Measurements from ENCODE around the gene YPEL1.
"Not testable (repeated sequence)": the region's sequence is repeated elsewhere in the genome, so short reads cannot be mapped to it uniquely, and the experiment has no call there.

YPEL1 gene

GRCh38 chr22:21727768-21728167, 7.8 kb downstream of the YPEL1 start:
- Histone ChIP-seq H3K9ac (ENCODE audit: low read length) (no peak overlapping the region), H3K4me1 (ENCODE audit: control insufficient read depth, insufficient read depth, low read length) (no peaks in the 10 kb centered on the region), H3K27ac (ENCODE audit: low read depth, low read length) (no peak overlapping the region), H3K4me3 (ENCODE audit: low read length) (no peak overlapping the region), H3K36me3 (ENCODE audit: control insufficient read depth, insufficient read depth, low read length) (no peaks in the 10 kb centered on the region), H3K27me3 (ENCODE audit: control insufficient read depth, insufficient read depth, low read length) (no peaks in the 10 kb centered on the region)

DNA sequence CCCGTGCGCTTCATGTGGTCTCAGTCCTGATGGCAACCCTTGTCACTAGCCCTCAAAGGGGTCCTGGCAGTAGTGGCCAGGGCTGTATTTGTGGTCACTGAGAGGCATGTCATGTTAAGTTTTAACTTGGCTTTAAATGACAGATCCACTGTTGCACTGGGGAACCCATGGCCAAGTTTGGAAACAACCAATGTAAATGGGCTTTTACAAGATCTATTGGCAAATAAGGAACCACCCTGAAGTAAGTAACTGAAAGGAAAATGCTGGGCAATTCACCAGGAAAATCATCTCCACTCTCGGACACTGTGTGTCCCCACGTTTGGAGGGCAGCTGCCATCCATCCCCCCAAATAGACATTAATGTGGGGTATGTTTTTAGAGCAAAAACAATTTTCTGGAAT, 8.4 kb downstream of the YPEL1 start:
- Histone ChIP-seq H3K4me3 (ENCODE audit: low read length) (no peak overlapping the region), H3K4me1 (ENCODE audit: control insufficient read depth, insufficient read depth, low read length) (no peaks in the 10 kb centered on the region), H3K36me3 (ENCODE audit: control insufficient read depth, insufficient read depth, low read length) (no peaks in the 10 kb centered on the region), H3K9ac (ENCODE audit: low read length) (no peak overlapping the region), H3K27ac (ENCODE audit: low read depth, low read length) (no peak overlapping the region), H3K27me3 (ENCODE audit: control insufficient read depth, insufficient read depth, low read length) (no peaks in the 10 kb centered on the region)

DNA sequence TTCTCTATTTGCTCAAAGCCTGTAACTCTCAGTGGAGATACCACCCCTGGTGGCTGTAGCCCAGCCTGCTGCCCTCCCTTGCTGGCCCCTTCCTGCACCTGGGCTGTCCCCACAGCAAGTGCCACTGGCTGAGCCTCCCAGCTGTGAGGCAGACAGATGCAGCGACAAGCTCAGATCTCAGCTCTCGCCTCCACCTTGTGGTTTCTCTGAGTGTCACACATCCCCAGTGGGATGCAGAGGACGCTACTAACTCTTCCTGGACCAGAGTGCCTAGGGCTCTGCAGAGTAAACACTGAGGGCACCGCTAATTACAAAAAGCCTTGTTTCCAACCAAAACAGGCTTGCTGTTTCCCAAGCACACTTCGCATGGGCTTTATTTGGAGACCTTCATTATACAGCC, 8.9 kb downstream of the YPEL1 start:
- Histone ChIP-seq H3K36me3 (ENCODE audit: control insufficient read depth, insufficient read depth, low read length) (no peaks in the 10 kb centered on the region), H3K4me1 (ENCODE audit: control insufficient read depth, insufficient read depth, low read length) (no peaks in the 10 kb centered on the region), H3K27me3 (ENCODE audit: control insufficient read depth, insufficient read depth, low read length) (no peaks in the 10 kb centered on the region), H3K27ac (ENCODE audit: low read depth, low read length) (no peak overlapping the region), H3K4me3 (ENCODE audit: low read length) (no peak overlapping the region), H3K9ac (ENCODE audit: low read length) (no peak overlapping the region)

DNA sequence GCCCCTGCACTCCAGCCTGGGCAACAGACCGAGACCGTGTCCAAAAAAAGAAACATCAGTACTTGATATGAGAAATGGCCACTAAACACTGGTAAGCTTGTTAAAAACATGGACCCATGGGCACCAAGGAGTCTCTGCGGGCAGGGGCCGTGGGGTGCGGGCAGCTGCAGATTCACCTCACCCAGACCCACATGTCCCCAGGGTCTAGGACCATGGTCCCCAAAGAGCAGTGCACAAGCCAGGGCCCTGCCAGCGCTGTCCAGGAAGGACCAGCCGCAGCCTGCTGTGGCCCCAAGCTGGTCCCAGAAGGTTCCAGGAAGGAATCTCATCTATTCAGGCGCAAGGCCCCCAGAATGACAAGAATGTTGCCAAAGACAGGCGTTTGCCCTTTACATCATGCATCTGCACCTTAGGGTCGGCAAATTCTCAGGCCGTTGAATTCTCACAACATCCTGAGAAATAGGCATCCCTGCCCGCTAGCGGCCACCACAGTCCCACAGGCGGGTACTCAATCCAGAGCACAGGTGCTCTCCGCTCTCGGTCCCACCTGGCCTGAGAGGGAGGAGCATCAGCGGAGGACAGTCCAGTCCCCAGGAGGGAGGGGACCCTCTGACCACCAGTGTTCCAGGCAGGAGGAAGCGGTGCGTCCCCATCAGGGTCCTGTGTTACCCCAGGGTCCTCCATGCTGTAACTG, 9.5 kb downstream of the YPEL1 start:
- no peak overlapping the region for H3K4me3 ChIP-seq (ENCODE audit: low read length)
- no peaks in the 10 kb centered on the region for H3K36me3 ChIP-seq (ENCODE audit: control insufficient read depth, insufficient read depth, low read length)
- H3K27ac ChIP-seq (ENCODE audit: low read depth, low read length): no peak overlapping the region
- H3K27me3 ChIP-seq (ENCODE audit: control insufficient read depth, insufficient read depth, low read length): no peaks in the 10 kb centered on the region
- H3K4me1 ChIP-seq (ENCODE audit: control insufficient read depth, insufficient read depth, low read length): no peaks in the 10 kb centered on the region
- no peak overlapping the region for H3K9ac ChIP-seq (ENCODE audit: low read length)

GRCh38 chr22:21724496-21724895, 11.1 kb downstream of the YPEL1 start:
- not testable (repeated sequence) for H3K9ac ChIP-seq (ENCODE audit: low read length); H3K27me3 ChIP-seq (ENCODE audit: control insufficient read depth, insufficient read depth, low read length); H3K27ac ChIP-seq (ENCODE audit: low read depth, low read length); H3K4me3 ChIP-seq (ENCODE audit: low read length); H3K36me3 ChIP-seq (ENCODE audit: control insufficient read depth, insufficient read depth, low read length); H3K4me1 ChIP-seq (ENCODE audit: control insufficient read depth, insufficient read depth, low read length)

- H3K4me3 ChIP-seq (ENCODE audit: low read length); H3K27ac ChIP-seq (ENCODE audit: low read depth, low read length): not testable (repeated sequence)
These were observed 14.3 kb downstream of the YPEL1 start for GRCh38 chr22:21721195-21721852.

DNA sequence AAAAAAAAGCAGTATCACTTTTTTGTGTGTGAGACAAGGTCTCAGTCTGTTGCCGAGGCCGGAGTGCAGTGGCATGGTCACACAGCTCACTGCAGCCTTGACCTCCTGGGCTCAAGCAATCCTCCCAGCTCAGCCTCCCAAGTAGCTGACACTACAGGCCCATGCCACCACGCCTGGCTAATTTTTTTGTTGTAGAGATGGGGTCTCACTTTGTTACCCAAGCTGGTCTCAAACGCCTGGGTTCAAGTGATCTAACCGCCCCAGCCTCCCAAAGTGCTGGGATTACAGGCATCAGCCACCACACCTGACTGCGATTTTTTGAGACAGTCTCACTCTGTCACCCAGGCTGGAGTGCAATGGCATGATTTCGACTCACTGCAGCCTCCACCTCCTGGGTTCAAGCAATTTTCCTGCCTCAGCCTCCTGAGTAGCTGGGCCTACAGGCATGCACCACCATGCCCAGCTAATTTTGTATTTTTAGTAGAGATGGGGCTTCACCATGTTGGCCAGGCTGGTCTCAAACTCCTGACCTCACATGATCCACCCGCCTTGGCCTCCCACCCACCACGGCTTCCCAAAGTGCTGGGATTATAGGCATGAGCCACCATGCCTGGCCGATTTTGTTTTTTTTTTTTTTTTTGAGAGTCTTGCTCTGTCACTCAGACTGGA, 15.3 kb downstream of the YPEL1 start:
- H3K9ac ChIP-seq (ENCODE audit: low read length); H3K36me3 ChIP-seq (ENCODE audit: control insufficient read depth, insufficient read depth, low read length); H3K4me1 ChIP-seq (ENCODE audit: control insufficient read depth, insufficient read depth, low read length); H3K27me3 ChIP-seq (ENCODE audit: control insufficient read depth, insufficient read depth, low read length); H3K4me3 ChIP-seq (ENCODE audit: low read length); H3K27ac ChIP-seq (ENCODE audit: low read depth, low read length): not testable (repeated sequence)

More at GRCh38 chr22:21721195-21721852, 14.3 kb downstream of the YPEL1 start:
- not testable (repeated sequence) for H3K36me3 ChIP-seq (ENCODE audit: control insufficient read depth, insufficient read depth, low read length); H3K27me3 ChIP-seq (ENCODE audit: control insufficient read depth, insufficient read depth, low read length); H3K9ac ChIP-seq (ENCODE audit: low read length); H3K4me1 ChIP-seq (ENCODE audit: control insufficient read depth, insufficient read depth, low read length)

- Histone ChIP-seq H3K27ac (ENCODE audit: low read depth, low read length) (no peak overlapping the region), H3K9ac (ENCODE audit: low read length) (no peak overlapping the region), H3K27me3 (ENCODE audit: control insufficient read depth, insufficient read depth, low read length) (no peaks in the 10 kb centered on the region), H3K36me3 (ENCODE audit: control insufficient read depth, insufficient read depth, low read length) (no peaks in the 10 kb centered on the region), H3K4me3 (ENCODE audit: low read length) (no peak overlapping the region), H3K4me1 (ENCODE audit: control insufficient read depth, insufficient read depth, low read length) (no peaks in the 10 kb centered on the region)
These were observed 16.6 kb downstream of the YPEL1 start for GRCh38 chr22:21719024-21719423.

GRCh38 chr22:21718499-21718898, 17.1 kb downstream of the YPEL1 start:
- H3K4me1 ChIP-seq (ENCODE audit: control insufficient read depth, insufficient read depth, low read length): no peaks in the 10 kb centered on the region
- H3K4me3 ChIP-seq (ENCODE audit: low read length): no peak overlapping the region
- no peaks in the 10 kb centered on the region for H3K36me3 ChIP-seq (ENCODE audit: control insufficient read depth, insufficient read depth, low read length)
- H3K27ac ChIP-seq (ENCODE audit: low read depth, low read length): no peak overlapping the region
- H3K27me3 ChIP-seq (ENCODE audit: control insufficient read depth, insufficient read depth, low read length): no peaks in the 10 kb centered on the region
- H3K9ac ChIP-seq (ENCODE audit: low read length): no peak overlapping the region

DNA sequence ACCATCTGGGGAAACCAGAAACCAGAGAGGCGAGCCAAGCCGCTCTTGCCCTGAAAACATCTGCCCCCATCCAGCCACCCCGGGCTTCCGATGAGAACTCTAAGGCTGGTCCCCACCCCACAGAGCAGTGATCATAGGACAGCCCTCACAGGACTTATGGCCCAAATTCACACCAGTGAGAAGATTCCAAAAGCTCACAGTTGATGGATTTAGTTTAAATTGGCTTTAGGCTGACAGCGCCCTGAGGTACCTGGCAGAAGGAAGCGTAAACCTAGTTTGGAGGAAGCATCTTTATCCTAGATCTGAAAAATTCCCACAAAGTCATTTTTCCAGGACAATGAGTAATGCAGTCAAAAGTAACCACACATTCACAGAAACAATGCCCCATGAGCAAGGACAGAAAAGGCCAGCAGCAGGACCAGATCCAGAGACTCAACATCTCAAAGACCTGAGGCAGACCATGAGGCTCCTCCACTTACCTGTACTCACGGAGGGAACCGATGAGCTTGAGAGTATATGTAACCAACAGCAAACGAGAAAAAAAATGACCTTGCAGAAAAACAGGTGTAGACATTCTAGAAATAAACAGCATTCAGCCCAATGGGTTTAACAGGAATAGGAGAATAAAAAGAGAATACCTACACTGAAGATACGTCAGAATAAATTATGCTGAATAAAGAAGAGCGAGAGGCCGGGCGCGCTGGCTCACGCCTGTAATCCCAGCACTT, 19.0 kb downstream of the YPEL1 start:
- not testable (repeated sequence) for H3K9ac ChIP-seq (ENCODE audit: low read length); H3K27ac ChIP-seq (ENCODE audit: low read depth, low read length); H3K4me1 ChIP-seq (ENCODE audit: control insufficient read depth, insufficient read depth, low read length); H3K4me3 ChIP-seq (ENCODE audit: low read length); H3K27me3 ChIP-seq (ENCODE audit: control insufficient read depth, insufficient read depth, low read length); H3K36me3 ChIP-seq (ENCODE audit: control insufficient read depth, insufficient read depth, low read length)

DNA sequence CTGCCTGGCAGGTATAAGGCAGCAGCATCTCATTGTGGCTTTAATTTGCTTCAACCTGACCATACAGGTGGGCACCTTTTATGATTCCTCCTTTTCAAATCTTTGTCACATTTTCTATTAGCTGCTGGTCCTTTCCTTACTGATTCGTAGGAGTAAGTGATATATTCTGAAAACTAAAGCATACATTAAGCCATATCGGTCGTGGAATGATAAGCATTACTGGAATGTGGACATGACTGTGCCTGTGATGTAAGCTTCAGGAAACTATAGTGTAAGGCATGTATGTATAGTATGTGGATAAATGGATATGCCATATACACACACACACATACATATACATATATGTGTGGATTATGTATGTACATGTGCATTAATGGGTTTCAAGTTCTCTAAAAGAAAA, 20.8 kb downstream of the YPEL1 start:
- H3K36me3 ChIP-seq (ENCODE audit: control insufficient read depth, insufficient read depth, low read length): no peaks in the 10 kb centered on the region
- H3K9ac ChIP-seq (ENCODE audit: low read length): no peak overlapping the region
- no peaks in the 10 kb centered on the region for H3K27me3 ChIP-seq (ENCODE audit: control insufficient read depth, insufficient read depth, low read length)
- peaks cover 2% of the 10 kb centered on the region for H3K4me1 ChIP-seq (ENCODE audit: control insufficient read depth, insufficient read depth, low read length)
- no peak overlapping the region for H3K27ac ChIP-seq (ENCODE audit: low read depth, low read length)
- no peak overlapping the region for H3K4me3 ChIP-seq (ENCODE audit: low read length)

DNA sequence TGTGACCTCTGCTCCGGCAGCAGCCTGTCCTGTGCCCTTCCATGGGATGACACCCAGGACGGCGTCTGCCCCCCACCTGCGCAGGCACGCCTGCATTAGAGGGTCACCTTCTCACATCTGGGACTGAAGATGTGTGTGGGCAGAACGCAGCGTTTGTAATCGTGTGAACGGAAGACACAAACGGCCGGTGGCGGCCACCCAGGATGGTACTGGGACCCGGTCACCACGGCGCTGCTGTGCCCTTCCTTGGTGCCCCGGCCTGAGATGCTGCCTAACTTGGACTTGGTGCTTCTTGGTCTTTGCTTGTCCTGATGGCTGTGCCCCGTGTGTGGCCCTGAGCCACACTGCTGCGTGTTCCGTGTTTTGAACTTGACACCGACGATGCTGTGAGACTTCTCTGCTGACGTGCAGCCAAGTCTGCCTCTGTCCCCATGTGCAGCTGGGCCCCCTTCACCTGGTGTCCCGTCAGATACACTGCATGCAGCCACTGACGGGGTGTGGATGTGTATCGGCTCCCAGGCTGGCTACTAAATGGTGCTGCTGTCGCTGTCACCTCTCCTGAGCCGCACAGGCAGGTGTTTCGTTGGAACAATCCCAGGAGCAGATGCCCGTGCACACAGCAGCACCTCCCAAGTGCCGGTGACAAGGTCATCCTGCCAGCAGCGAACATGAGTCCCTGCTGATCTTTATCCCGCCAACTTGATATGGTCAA, 21.4 kb downstream of the YPEL1 start:
- no peak overlapping the region for H3K27ac ChIP-seq (ENCODE audit: low read depth, low read length)

More for the DNA sequence above, 21.4 kb downstream of the YPEL1 start:
- no peak overlapping the region for H3K4me3 ChIP-seq (ENCODE audit: low read length)
- H3K27me3 ChIP-seq (ENCODE audit: control insufficient read depth, insufficient read depth, low read length): no peaks in the 10 kb centered on the region
- no peaks in the 10 kb centered on the region for H3K36me3 ChIP-seq (ENCODE audit: control insufficient read depth, insufficient read depth, low read length)
- no peak overlapping the region for H3K9ac ChIP-seq (ENCODE audit: low read length)
- H3K4me1 ChIP-seq (ENCODE audit: control insufficient read depth, insufficient read depth, low read length): peaks cover 2% of the 10 kb centered on the region
